Dorsolateral prefrontal cortex (tissue), 118 donors: ENCODE results near the gene LRRC37A3. TPM values are rescaled to one million over a fixed set of nuclear protein-coding genes. Genes with fewer than 3 reads are reported as not detected.

Experiments used
- total RNA-seq, 120 experiments: library from RNA; stranded (reverse); gene quantifications; one replicate each; pipeline versions ENCODE4 v1.2.3 to v1.2.4, GENCODE V29; 2022

Gene LRRC37A3
- total RNA-seq, 120 experiments from 2014 or later, result 19.5 to 135 (median 54.0) TPM

Other genes with a start within 250 kb of the LRRC37A3 start
- gene GNA13, start 137.3 kb upstream of the LRRC37A3 start, total RNA-seq, result 10 to 100 TPM; 27.3 to 72.4 (median 40.6) TPM
- gene RGS9, start 217.9 kb upstream of the LRRC37A3 start, total RNA-seq, result 10 to 100 TPM in 66 of 120 experiments, 1 to 10 TPM in 54; 4.3 to 19.6 (median 10.5) TPM